Stimulated activated CD8-positive, alpha-beta memory T cell treated with anti-CD3 and anti-CD28 coated beads, Interleukin-15, amount 100 ng/mL, for 4 hours (primary cell): ENCODE data around the gene AQP2.
"Not testable (repeated sequence)": the region's sequence is repeated elsewhere in the genome, so short reads cannot be mapped to it uniquely, and the experiment has no call there.

Experiments used
- DNase-seq, 2 donors: peaks; one replicate each; pipeline ENCODE4 v3.0.0-alpha.2; 2020; ENCODE audit warnings: low read depth in 2 of 2

AQP2 gene

GRCh38 chr12:49987625-49988303 lies 37.2 kb downstream of the AQP2 start:
- no peak for DNase-seq

GRCh38 chr12:49989400-49989799 lies 38.9 kb downstream of the AQP2 start:
- not testable (repeated sequence) for DNase-seq

GRCh38 chr12:49990273-49990672 lies 39.7 kb downstream of the AQP2 start:
- no peak for DNase-seq

- no peak for DNase-seq
Measured at GRCh38 chr12:49998453-49998852, 47.9 kb downstream of the AQP2 start.

GRCh38 chr12:50003595-50003994 lies 53.1 kb downstream of the AQP2 start:
- no peak for DNase-seq

- DNase-seq, result no peak
Measured at GRCh38 chr12:50004696-50005095, 54.2 kb downstream of the AQP2 start.

GRCh38 chr12:50005175-50005574 lies 54.6 kb downstream of the AQP2 start:
- no peak for DNase-seq

GRCh38 chr12:50006280-50006679 lies 55.7 kb downstream of the AQP2 start:
- DNase-seq, result no peak

GRCh38 chr12:50006754-50007442 lies 56.4 kb downstream of the AQP2 start:
- DNase-seq, result no peak
